GM21717 (cell line): ENCODE measurements around the gene GTPBP1.

Source experiments
- ATAC-seq: cut with Tn5 transposase; IDR thresholded peaks from one replicate; pipeline ENCODE4 v1.9.1; 2021; ENCODE audit warnings: mild to moderate bottlenecking, moderate library complexity; ENCODE audit not compliant: unreplicated experiment

The GTPBP1 gene

DNA sequence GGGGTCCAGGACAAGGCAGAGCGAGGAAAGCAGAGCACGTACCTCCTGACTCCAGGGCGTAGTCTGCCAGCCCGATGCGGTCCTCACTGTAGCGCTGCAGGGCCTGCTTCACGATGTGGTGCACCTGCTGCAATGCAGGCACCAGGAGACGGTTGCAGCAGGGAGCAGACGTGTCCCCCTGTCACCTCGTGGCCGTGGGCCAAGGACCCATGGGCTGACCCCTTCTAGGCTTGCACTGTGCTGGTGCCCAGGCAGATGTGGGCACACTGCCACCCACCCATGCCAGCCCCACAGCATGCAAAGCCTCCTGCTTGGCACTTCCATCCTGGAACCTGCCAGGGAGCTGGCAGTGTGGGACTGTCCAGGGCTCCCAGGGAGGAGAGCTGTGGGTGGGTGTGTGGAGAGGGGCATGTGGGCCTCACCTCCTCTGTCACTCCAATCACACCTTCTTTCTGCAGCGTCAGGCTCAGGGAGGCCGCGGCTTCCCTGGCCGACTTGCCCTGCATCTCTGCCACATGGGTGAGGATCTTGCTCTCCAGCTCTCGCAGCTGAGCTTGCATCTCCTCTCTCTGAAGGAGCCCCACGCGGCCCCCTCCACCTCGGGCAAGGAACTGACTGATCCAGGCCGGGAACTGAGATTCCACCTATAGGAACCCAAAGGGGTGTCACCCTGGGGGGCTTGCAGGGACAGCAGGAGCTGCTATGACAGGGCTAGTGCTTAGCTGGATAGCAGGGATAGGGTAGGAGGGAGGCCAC lies 33.7 kb downstream of the GTPBP1 start:
- ATAC-seq, result no peak

- no peak for ATAC-seq
Measured at GRCh38 chr22:38740116-38740723, 34.5 kb downstream of the GTPBP1 start.

DNA sequence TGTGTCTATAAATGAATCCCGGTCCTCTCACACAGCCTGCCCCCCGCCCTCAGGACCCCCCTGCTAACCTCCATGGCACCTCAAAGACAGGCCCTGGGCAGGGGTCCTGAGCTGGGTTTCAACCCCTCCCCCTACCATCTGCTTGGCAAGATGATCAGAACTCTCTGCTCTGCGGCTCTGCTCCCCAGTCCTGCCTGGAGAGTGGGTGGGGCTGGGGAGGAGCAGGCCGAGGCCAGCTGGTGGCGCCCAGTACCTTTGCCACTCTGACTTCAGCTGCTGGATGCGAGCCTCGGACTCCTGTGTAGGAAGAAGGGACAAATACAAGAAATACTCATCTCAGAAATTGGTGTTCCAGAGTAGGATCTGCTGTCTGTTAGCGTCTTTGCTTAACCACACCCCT lies 35.0 kb downstream of the GTPBP1 start:
- no peak for ATAC-seq

DNA sequence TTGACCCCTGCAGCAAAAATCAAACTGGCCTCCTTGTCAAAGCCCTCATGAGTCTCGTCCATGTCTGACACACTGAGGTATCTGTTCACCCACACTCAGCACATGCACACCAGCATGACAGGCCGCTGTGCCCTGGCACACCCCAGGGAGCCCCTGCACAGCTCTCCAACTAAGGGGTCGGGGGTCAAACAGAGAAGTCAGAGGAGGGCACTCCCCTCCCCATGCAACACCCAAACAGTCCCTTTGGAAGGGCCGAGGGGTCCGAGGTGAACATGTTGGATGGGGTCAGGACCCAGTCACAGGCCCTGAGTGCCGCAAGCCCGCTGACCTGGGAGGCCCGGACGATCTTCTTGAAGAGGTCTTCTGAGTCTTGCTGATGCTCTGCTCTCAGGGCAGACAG lies 35.4 kb downstream of the GTPBP1 start:
- ATAC-seq, result no peak

DNA sequence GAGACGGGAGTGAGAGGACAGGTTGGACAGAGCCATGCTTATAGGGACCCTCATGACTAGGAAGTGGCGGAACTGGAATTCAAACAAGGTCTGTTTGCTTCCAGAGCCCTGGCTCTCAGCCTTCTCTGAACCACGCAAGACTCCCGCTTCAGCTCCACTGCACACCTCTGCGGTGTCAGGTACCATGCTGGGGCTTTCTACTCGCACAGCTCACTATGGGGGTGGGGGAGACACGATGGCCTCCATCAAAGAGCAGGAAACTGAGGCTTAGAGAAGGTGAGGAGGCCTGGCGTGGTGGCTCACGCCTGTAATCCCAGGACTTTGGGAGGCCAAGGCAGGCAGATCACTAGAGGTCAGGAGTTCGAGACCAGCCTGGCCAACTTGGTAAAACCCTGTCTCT lies 35.8 kb downstream of the GTPBP1 start:
- no peak for ATAC-seq

- ATAC-seq, result no peak
Measured at GRCh38 chr22:38742176-38742942, 36.6 kb downstream of the GTPBP1 start.

DNA sequence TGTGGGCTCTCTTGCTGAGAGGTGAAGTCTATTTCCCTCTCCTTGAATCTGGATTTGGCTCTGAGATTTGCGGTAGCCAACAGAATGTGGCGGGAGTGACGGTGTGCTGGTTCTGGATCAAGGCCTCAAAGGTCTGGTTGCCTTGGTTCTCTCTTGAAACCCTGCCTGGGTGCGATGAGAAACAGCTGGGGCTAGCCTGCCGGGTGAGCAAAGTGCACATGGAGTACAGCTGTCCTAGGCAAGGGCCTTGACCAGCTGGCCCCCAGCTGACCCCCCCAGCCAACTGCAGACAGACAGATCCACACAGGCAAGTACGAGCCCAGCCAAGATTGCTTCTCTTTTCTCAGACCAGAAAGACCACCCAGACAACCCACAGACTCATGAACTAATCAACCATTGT lies 39.2 kb downstream of the GTPBP1 start:
- no peak for ATAC-seq

DNA sequence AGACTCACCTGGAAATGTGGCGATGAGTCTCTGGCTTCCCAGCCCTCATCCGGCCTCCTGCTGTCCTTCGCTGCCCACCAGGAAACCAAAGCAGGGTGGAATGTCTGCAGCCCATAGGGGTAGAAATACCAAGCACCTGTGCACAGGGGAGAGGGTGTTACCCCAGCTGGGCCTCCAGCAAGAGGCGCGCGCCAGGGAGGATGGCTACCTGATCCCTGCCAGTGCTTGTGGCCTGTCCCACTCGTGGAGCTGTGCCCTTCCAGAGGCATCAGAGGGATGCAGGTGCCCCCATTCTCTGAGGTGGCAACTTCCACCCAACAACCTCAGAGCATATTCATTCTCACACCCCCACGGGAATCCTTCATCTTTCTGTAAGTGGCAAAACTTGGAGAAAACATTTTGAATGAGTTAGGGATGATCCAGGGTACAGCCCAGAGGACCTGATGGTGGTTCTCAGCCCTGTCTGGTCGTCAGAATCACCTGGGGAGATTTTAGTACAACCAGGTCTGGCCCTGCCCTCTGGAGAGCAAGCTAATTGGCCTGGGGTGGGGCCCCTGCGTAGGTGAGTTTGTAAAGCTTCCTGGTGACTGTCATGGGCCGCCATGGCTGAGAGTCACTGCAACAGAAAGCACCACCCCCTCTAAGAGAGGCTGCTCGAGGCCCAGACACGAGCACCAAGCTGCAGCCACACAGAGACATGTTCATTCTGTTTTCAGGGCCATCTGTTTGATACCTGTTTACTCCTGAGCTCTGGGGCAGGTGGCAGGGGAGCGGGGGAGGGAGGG lies 40.1 kb downstream of the GTPBP1 start:
- no peak for ATAC-seq

DNA sequence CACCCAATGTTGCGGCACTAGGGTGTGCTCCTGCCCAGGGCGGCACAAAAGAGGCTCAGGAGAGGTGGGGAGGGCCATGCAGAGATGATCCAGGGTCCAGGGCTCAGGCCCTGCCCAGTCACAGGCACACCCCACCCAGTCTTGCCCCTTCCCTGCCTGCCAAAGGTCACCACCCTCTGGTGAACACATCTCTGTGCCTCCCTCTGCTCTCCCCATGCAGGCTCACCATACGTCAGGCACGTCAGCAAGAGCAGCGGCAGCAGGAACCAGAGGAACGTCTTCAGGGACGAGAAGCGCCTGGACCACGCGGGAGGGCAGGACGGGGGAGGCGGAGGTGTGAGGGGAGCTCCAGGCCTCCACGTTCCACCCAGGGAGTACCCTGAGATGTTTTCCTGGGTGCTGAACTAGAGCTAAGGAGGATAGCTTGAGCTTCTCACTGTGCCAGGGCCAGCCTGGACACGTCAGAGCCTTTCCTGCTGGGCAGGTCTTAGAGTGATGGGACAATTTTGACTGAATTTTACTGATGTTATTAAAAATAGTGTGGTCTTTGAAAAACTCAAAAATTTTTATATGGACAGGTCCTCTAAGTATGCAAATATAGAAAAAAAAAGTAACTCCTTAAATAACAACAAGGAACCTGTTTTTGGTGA lies 42.9 kb downstream of the GTPBP1 start:
- no peak for ATAC-seq

DNA sequence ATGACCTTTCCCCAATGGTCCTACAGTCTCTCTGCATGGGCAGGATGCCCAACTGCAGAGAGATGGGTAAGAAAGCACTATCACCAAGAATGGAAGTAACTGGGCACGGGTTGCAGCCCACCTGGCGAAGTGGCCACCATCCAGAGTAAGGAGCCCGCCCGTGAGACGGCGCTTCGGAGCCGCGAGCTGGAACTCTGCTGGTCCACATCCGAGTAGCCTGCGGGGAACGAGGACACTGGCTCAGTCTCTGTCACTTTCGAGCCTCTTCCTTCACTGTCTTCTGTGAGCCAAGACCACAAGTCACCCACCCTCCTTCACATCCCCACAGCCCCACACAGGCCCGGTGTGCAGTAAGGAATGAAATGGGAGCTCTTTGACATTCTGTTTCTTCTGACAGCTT lies 44.4 kb downstream of the GTPBP1 start:
- ATAC-seq, result no peak

DNA sequence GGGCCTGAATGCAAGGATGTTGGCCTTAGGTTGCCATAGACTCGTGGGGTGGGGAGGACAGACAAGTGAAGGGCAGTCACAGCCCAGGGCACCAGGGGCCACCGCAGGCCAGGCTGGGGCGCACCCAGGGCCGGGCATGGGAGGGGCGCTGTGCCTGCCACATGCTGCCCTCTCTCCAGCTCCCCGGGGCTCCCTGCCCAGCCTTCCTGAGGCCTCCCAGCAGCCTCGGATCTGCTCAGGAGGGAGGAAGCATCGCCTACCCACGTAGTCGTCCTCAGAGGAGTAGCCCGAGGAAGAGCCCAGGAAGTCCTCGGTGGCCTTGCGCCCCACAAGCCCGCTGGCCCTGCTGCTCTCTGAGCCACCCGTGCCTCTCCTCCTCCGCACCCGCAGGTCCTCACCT lies 44.9 kb downstream of the GTPBP1 start:
- ATAC-seq, result no peak

GRCh38 chr22:38751066-38751421 lies 45.3 kb downstream of the GTPBP1 start:
- no peak for ATAC-seq

DNA sequence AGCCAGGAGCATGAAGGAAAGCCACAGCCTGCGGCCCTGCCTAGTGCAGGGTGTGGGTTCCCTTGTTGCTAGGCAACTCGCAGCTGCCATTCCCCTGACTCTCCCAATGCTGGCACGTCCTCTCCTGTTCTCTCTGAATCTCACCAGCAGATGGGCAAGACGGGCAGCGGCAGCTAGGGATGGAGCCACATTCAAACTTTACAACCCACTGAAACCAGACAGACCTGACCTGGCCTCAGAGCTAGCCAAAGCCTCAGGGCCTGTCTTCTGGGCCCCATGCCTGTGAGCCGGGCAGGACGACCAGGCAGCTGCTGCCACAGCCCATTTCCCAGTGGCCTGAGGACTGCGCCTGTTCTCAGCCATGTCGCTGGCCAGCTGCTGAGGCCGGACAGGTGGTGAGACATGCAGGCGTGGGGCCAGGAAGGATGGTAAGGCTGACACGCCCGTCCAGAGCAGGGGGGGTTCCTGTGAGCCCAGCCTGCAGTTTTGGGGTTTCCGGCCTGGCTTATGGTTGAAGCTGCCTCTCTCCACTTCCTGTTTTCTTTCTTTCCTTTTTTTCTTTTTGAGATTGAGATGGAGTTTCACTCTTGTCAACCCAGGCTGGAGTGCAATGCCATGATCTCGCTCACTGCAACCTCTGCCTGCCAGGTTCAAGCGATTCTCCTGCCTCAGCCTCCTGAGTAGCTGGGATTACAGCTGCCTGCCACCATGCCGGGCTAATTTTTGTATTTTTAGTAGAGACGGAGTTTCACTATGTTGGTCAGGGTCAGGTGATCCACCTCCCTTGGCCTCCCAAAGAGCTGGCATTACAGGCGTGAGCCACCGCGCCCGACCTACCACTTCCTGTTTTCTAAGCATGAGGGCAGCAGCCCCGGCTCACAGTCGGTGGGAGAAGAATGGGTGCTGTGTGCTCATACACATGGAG lies 45.9 kb downstream of the GTPBP1 start:
- no peak for ATAC-seq

GRCh38 chr22:38753948-38754750 lies 48.4 kb downstream of the GTPBP1 start:
- ATAC-seq, result no peak

DNA sequence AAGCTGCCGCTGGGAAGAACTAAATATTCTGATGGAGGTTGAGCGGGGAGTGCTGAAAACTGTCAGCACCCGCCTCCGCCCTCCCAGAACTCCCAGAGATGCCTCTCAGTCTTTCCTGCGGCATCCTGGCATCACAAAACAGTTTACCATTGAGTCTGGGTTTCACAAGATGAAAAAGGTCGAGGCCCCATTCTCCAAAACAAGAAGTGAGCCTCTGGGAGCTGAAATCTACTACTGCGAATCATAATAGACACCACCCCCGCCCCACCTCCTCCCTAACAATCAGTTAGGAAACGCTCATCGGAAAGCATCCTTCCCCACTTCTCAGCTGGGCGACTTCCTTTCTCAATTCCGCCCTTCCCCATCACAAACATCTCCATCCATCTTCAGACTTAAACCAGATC lies 49.0 kb downstream of the GTPBP1 start:
- ATAC-seq, result no peak

DNA sequence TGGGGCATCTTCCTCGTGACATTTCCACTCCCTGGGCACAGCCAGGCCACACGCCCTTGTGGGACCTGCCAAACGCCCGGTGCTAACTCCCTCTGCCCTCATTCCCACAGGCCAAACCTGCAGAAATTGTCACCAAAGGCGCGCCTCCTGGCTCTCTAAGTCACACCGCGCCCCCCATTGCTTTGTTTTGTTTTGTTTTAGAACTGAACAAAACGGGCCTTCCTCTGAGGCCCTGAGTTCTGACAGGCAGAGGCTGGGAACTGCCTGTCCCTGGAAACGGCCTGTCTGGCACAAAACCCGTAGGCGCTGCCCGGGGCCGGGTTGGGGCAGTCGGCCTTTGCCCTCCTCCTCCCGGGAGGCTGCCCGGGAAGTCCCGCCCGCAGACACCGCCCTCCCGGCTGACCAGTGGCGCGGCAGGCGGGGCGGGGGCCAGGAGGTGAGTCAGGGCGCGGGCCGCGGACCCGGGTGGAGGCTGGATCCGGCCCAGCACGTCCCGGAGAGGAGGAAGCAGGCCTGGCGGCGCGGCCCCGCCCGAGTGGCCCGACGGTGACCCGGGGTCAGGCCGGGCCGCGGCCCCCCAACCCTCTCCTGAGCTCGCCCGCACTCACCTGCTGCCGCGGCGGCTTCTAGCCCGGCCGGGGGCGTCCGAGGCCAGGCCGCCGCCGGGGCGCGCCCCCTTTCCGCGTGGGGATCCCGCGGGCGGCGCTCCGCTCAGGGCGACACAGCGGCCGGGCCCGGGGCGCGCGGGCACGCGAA lies 49.6 kb downstream of the GTPBP1 start:
- ATAC-seq, result peak; percentile 23

- ATAC-seq, result peak; percentile 49
Measured at GRCh38 chr22:38755911-38756532, 50.3 kb downstream of the GTPBP1 start, which contains the start of gene SUN2. Gene SUN2, minus strand, starts transcription at chr22:38755998. Its CDS starts 3,370 bp downstream, at chr22:38752628.
